A673 (cell line): ENCODE results near the gene SLC39A12. TPM values are rescaled to one million over a fixed set of nuclear protein-coding genes. Genes with fewer than 3 reads are reported as not detected.

Experiments
- BruUV-seq: library from RNA; stranded (reverse); fragments of 400-500 nt; replicated peaks from 2 replicates; lab custom pipeline; 2021; lab: Mats Ljungman, UMichigan
- CTCF ChIA-PET: fragments of 300-600 bp; sonication (Branson Sonifier 250); formaldehyde crosslinking; loops from one replicate; lab custom pipeline; 2022; ENCODE audit warnings: antibody characterized with exemption; lab: Charles Lee
- POLR2A ChIA-PET: fragments of 300-600 bp; sonication (Branson Sonifier 250); formaldehyde crosslinking; loops from one replicate; lab custom pipeline; 2022; ENCODE audit warnings: antibody characterized with exemption; ENCODE audit not compliant: low non-redundant PET; lab: Charles Lee
- DNase-seq: peaks from one replicate; pipeline ENCODE4 v3.0.0-alpha.2; 2015; ENCODE audit warnings: low spot score
- H3K27ac ChIP-seq: fragments of 200-600 bp; sonication (generic); 2 replicates; pipeline ENCODE4 v1.5.1; 2016; ENCODE audit warnings: mixed run types, low read depth, mild to moderate bottlenecking, mixed read lengths, antibody characterized with exemption, low read length; ENCODE audit not compliant: poor library complexity, severe bottlenecking
- H3K27me3 ChIP-seq: fragments of 200-600 bp; sonication (generic); replicated peaks from 2 replicates; pipeline ENCODE4 v1.6.1; 2017; ENCODE audit warnings: mixed run types, low read depth, mild to moderate bottlenecking, mixed read lengths, antibody characterized with exemption, low read length; ENCODE audit not compliant: insufficient read depth, poor library complexity
- H3K36me3 ChIP-seq: fragments of 200-600 bp; sonication (generic); 2 replicates; pipeline ENCODE4 v1.6.1; 2016; ENCODE audit warnings: mixed run types, mild to moderate bottlenecking, mixed read lengths, antibody characterized with exemption, low read length; ENCODE audit not compliant: insufficient read depth, poor library complexity, severe bottlenecking
- H3K4me1 ChIP-seq: fragments of 200-600 bp; sonication (generic); 2 replicates; pipeline ENCODE4 v1.6.1; 2017; ENCODE audit warnings: mixed run types, mild to moderate bottlenecking, mixed read lengths, antibody characterized with exemption, low read length; ENCODE audit not compliant: insufficient read depth, poor library complexity, severe bottlenecking
- H3K4me3 ChIP-seq: fragments of 200-600 bp; sonication (generic); 2 replicates; pipeline ENCODE4 v1.5.1; 2016; ENCODE audit warnings: low read depth, mixed run types, mild to moderate bottlenecking, mixed read lengths, low read length; ENCODE audit not compliant: poor library complexity, severe bottlenecking
- H3K9me3 ChIP-seq: fragments of 200-600 bp; sonication (generic); 2 replicates; pipeline ENCODE4 v1.6.1; 2016; ENCODE audit warnings: mixed run types, low read depth, mild to moderate bottlenecking, mixed read lengths, antibody characterized with exemption, low read length; ENCODE audit not compliant: poor library complexity, severe bottlenecking
- EZH2 ChIP-seq: fragments of 200-600 bp; sonication (generic); IDR thresholded peaks from 2 replicates; pipeline ENCODE4 v1.6.1; 2017; ENCODE audit warnings: borderline replicate concordance, low read depth, mild to moderate bottlenecking, mixed read lengths, antibody characterized with exemption, low read length; ENCODE audit not compliant: poor library complexity, severe bottlenecking
- intact Hi-C: fragments of 100-400 bp; cut with micrococcal nuclease; formaldehyde crosslinking; loops from one replicate; pipeline ENCODE4 v1.10.0; 2022; ENCODE audit not compliant: unreplicated experiment
- total RNA-seq: library from RNA; stranded (reverse); gene quantifications from 2 replicates; pipeline ENCODE4 v1.2.3, GENCODE V29; 2021
- TF ChIP-seq, protein P1 (sequence below): fragments of 300-800, 200-600 bp; sonication (generic); conservative IDR thresholded peaks from 2 replicates; pipeline ENCODE4 v1.5.1; 2017; ENCODE audit warnings: low read depth, mild to moderate bottlenecking, antibody characterized with exemption, low read length, moderate library complexity, mixed read lengths

SLC39A12 gene
- total RNA-seq, 1 experiment from 2014 or later: not detected

DNA sequence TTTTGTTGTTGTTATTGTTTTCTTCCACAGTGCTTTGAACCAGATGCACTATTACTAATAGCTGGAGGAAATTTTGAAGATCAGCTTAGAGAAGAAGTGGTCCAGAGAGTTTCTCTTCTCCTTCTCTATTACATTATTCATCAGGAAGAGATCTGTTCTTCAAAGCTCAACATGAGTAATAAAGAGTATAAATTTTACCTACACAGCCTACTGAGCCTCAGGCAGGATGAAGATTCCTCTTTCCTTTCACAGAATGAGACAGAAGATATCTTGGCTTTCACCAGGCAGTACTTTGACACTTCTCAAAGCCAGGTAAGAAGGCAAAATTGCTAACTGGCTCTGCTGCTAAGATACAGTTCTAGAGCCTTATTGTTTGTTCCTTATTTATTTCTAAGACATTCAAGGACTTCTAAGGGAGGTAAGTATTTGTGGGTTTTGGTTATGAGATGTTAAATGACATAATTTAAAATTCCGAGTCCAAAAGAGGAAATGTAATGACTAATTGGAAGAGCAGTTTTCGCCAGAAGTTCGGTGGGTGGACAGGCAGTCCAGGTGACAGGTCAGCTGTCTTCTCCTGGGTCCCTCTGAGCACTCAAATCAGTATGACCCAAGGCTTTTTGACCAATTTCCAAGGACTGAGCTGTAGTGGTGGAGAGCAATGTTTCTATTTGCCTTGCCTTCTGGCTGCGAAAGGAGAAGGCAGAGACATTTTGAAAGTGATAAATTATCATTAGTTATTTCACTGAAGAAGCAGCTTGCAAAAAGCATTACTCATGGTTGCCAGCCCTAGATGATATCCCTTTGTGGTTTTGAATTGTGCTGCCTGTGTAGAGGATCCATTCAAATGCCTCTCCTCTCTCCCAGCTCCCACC is 10.1 kb downstream of the SLC39A12 start:
- ChIA-PET POLR2A (interaction anchor here (0.5 kb wide), 1 partner anchor 374 kb away, joined by 5 read pairs; no protein-coding TSS in a partner anchor), CTCF (interaction anchor here (0.7 kb wide), 2 partner anchors 28 to 258 kb away, joined by 3 to 5 read pairs; no protein-coding TSS in a partner anchor)
- no peak overlapping the region for H3K27ac ChIP-seq
- peaks cover 4% of the 10 kb centered on the region for H3K9me3 ChIP-seq
- H3K4me3 ChIP-seq: no peak overlapping the region
- H3K4me1 ChIP-seq: no peaks in the 10 kb centered on the region
- H3K36me3 ChIP-seq: no peaks in the 10 kb centered on the region
- H3K27me3 ChIP-seq: no peaks in the 10 kb centered on the region
- intact Hi-C loops: no loop called here
- no TSS peak for BruUV-seq
- TF ChIP-seq, protein P1, sequence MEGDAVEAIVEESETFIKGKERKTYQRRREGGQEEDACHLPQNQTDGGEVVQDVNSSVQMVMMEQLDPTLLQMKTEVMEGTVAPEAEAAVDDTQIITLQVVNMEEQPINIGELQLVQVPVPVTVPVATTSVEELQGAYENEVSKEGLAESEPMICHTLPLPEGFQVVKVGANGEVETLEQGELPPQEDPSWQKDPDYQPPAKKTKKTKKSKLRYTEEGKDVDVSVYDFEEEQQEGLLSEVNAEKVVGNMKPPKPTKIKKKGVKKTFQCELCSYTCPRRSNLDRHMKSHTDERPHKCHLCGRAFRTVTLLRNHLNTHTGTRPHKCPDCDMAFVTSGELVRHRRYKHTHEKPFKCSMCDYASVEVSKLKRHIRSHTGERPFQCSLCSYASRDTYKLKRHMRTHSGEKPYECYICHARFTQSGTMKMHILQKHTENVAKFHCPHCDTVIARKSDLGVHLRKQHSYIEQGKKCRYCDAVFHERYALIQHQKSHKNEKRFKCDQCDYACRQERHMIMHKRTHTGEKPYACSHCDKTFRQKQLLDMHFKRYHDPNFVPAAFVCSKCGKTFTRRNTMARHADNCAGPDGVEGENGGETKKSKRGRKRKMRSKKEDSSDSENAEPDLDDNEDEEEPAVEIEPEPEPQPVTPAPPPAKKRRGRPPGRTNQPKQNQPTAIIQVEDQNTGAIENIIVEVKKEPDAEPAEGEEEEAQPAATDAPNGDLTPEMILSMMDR: no peak
- TF ChIP-seq EZH2: no peak
- DNase-seq: no peak

GRCh38 chr10:17963431-17963830 is 11.7 kb downstream of the SLC39A12 start:
- H3K9me3 ChIP-seq: peaks cover 8% of the 10 kb centered on the region
- H3K36me3 ChIP-seq: no peaks in the 10 kb centered on the region
- no peak overlapping the region for H3K4me3 ChIP-seq
- no peak for TF ChIP-seq EZH2
- TF ChIP-seq, protein P1: no peak
- H3K4me1 ChIP-seq: no peaks in the 10 kb centered on the region
- no peaks in the 10 kb centered on the region for H3K27me3 ChIP-seq
- H3K27ac ChIP-seq: no peak overlapping the region
- BruUV-seq: no TSS peak
- intact Hi-C loops: no loop called here
- CTCF ChIA-PET: no interaction called here
- POLR2A ChIA-PET: no interaction called here
- DNase-seq: no peak

GRCh38 chr10:17965649-17966235 is 14.0 kb downstream of the SLC39A12 start:
- BruUV-seq: no TSS peak
- no peaks in the 10 kb centered on the region for H3K27me3 ChIP-seq
- TF ChIP-seq, protein P1: no peak
- no peak for TF ChIP-seq EZH2
- no peaks in the 10 kb centered on the region for H3K4me1 ChIP-seq
- H3K9me3 ChIP-seq: peaks cover 13% of the 10 kb centered on the region
- no peak for DNase-seq
- no peak overlapping the region for H3K4me3 ChIP-seq
- intact Hi-C loops: no loop called here
- no peak overlapping the region for H3K27ac ChIP-seq
- ChIA-PET CTCF (no interaction called here), POLR2A (no interaction called here)
- no peaks in the 10 kb centered on the region for H3K36me3 ChIP-seq
